Endothelial cell of umbilical vein (primary cell): ENCODE data around the gene ZNRF3.

Experiments used
- POLR2A ChIP-seq: IDR thresholded peaks from 2 replicates; pipeline ENCODE4 v1.6.1; 2012; ENCODE audit warnings: low read depth, mild to moderate bottlenecking, control low read depth, low read length
- TF ChIP-seq, protein P1 (sequence below), 2 donors: IDR thresholded peaks; 1 replicate in 1 of 2; 2 replicates in 1 of 2; pipeline ENCODE4 v1.5.1; 2011; ENCODE audit warnings: low read length in 2 of 2, mild to moderate bottlenecking in 2 of 2, moderate library complexity in 2 of 2, control low read depth in 1 of 2, inconsistent platforms in 1 of 2, low read depth in 1 of 2; ENCODE audit not compliant: insufficient read depth in 1 of 2; ENCODE audit errors: extremely low read depth in 1 of 2

DNA sequence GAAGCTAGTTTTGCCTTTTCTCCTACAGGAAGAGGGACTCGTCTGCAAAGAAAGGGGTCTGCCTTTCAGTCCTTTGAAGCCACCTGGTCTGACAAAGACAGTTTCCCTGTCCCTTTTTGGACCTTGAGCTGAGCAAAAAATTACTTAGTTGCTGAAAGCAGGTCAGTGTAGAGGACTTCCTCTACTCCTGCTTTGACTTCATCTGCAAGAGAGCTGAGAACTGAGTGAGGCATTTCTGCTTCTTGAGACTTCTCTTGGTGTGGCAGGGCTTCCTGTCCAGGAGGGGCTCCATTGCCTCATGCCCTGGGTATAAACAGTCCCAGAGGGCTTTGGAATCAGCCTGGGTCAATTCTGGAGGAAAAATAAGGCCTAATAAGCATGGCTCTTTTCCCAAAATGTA, 73.1 kb downstream of the ZNRF3 start:
- TF ChIP-seq, protein P1, sequence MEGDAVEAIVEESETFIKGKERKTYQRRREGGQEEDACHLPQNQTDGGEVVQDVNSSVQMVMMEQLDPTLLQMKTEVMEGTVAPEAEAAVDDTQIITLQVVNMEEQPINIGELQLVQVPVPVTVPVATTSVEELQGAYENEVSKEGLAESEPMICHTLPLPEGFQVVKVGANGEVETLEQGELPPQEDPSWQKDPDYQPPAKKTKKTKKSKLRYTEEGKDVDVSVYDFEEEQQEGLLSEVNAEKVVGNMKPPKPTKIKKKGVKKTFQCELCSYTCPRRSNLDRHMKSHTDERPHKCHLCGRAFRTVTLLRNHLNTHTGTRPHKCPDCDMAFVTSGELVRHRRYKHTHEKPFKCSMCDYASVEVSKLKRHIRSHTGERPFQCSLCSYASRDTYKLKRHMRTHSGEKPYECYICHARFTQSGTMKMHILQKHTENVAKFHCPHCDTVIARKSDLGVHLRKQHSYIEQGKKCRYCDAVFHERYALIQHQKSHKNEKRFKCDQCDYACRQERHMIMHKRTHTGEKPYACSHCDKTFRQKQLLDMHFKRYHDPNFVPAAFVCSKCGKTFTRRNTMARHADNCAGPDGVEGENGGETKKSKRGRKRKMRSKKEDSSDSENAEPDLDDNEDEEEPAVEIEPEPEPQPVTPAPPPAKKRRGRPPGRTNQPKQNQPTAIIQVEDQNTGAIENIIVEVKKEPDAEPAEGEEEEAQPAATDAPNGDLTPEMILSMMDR (IDR thresholded peaks at IDR 0.05; ENCODE audit: extremely low read depth in 1 of 2, insufficient read depth in 1 of 2, low read depth in 1 of 2, low read length in 2 of 2): no peak
- no peak for TF ChIP-seq POLR2A
